NK-92 treated with Interleukin-12 subunit alpha and Interleukin-12 subunit beta, amount 100 ng/mL, for 24 hours (cell line): Measurements from ENCODE around the gene TRIM14.
A peak's percentile ranks its signal among the peaks of the same experiment; 100 is the strongest.
"Not testable (repeated sequence)": the region's sequence is repeated elsewhere in the genome, so short reads cannot be mapped to it uniquely, and the experiment has no call there.

ENCODE experiments used
- DNase-seq: peaks from one replicate; lab custom pipeline; 2025; lab: John Stamatoyannopoulos, UW

Gene TRIM14

DNA sequence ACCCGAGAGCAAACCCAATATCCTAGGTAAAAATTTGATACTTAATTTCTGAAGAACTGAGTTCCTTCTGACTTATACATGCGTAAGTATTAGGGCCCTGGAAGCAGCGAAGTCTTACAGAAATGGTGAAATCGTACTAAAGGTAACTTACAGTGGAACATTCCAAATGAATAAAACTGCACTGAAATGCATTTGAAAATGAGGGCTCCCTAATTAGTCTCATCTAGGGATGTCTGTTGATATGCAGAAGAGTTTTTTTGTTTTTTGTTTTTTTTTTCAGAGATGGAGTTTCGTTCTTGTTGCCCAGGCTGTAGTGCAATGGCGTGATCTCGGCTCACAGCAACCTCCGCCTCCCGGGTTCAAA, 72.9 kb downstream of the TRIM14 start:
- no peak for DNase-seq

DNA sequence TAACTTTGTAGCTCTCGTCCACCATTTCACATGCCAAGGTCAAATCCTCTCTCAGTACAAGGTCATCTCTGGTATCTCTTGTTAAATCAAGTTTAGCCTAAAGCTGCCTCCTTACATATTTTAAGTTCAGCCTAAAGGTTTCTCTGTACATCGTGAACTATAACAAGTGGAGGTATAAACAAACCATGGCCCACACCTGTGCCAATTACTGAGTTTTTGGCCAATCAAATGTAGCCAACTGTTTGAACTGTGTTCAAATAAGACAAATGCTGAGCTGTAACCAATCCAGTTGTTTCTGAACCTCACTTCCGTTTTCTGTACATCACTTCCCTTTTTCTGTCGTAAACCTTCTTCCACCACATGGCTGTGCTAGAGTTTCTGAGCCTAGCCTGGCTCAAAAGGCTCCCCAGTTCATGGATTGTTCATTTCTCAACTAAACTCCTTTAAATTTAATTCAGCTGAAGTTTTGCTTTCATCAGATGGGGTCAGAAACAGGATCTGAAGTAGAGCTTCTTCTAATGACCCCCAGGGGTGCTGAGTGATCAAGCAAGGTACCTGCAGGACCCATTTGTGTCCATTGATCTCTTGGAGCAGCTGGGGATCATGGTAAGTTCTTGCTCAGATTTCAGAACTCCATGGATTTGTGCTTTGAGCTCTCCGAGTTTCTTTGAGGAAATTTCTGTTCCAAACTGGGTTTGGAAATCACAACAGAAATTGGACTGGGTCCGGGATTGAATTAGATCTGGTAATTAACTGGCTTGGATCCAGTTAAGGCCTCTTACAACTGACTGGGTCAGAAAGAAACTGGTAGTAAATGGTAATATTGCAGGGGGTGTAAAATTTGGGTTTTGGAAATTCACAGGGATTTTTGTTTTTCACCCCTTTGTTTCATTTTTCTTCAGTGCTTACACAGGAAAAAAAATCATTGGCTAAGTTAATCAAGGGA, 73.5 kb downstream of the TRIM14 start:
- peak; percentile 5 for DNase-seq

DNA sequence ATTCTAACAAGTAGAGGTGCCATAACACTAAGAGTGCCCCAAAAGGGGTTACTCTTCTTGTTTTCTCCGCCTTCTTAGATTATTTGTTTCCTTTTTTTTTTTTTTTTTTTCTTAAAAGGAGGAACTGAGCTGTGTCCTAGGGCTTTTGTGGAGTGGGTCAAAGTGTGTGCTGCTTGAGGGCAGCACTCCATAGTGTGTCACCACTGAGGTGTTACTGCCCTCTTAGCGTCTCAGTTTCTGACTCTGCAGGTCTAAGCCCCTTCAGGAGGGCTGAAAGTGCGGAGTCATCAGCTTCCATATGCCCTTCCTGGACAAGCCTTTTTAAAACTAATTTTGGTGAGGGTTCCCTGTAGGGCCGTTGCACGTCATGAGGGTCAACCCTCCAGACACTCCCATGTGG, 75.1 kb downstream of the TRIM14 start:
- no peak for DNase-seq

DNA sequence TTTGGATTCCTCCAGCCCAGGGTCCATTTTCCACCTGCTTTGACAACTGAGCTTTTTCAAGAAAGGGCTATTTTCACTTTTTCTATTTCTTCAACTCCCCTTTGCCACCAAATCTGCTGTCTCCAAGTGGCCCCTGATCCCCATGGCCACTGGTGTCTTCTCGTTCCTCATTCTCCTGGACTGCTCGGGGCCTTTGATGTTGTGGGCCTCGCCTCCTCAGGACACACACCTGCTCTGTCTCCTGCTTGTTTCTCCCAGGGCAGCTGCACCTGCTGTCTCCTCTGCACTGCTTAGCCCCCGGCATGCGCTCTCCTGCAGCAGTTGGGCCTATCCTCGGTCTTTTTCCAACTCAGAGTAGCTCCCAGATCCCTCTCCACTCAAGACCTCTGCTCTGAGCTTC, 78.8 kb downstream of the TRIM14 start:
- DNase-seq = no peak

DNA sequence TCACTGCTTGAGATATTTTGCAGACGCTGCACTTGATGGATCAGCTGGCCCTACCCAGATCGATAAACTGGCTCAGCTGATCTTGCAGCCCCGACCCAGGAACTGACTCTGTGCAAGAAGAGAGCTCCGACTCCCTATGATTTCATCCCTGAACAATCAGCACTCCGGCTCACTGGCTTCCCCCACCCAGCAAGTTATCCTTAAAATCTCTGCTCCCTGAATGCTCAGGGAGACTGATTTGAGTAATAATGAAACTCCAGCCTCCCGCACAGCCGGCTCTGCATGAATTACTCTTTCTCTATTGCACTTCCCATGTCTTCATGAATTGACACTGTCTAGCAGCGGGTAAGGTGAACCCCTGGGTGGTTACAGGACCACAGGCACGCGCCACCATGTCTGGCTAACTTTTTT, 79.4 kb downstream of the TRIM14 start:
- DNase-seq = no peak

DNA sequence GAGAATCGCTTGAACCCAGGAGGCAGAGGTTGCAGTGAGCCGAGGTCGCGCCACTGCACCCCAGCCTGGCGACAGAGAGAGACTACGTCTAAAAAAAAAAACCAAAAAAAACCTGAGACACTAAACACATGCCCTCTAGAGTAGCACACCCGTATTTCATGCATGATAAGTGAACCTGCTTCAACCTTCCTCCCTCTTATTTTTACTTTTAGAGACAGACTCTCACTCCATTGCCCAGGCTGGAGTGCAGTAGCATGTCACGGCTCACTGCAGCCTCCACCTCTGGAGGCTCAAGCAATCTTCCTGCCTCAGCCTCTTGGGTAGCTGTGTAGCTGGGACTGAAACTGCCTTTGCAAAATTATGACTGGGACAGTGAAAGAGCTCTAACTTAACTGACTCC, 80.1 kb downstream of the TRIM14 start:
- no peak for DNase-seq

DNA sequence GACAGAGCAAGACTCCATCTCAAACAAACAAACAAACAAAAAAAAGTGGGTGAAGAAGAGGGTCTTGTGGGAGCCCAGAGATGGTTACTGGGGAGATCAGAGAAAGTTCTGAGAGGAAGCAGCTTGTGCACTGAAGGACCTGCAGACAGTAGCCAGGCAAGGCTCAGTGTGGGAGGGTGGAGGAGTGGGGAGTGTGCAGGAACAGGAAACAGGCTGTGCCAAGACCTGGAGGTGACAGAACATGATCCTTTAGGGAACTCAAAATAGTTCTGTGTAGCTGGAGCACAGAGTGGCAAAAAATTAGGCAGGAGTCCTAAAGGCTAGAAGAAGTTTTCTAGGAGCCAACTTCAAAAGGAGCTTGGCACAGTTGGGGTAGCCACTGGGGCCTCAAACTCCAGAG, 81.7 kb downstream of the TRIM14 start:
- DNase-seq = no peak

DNA sequence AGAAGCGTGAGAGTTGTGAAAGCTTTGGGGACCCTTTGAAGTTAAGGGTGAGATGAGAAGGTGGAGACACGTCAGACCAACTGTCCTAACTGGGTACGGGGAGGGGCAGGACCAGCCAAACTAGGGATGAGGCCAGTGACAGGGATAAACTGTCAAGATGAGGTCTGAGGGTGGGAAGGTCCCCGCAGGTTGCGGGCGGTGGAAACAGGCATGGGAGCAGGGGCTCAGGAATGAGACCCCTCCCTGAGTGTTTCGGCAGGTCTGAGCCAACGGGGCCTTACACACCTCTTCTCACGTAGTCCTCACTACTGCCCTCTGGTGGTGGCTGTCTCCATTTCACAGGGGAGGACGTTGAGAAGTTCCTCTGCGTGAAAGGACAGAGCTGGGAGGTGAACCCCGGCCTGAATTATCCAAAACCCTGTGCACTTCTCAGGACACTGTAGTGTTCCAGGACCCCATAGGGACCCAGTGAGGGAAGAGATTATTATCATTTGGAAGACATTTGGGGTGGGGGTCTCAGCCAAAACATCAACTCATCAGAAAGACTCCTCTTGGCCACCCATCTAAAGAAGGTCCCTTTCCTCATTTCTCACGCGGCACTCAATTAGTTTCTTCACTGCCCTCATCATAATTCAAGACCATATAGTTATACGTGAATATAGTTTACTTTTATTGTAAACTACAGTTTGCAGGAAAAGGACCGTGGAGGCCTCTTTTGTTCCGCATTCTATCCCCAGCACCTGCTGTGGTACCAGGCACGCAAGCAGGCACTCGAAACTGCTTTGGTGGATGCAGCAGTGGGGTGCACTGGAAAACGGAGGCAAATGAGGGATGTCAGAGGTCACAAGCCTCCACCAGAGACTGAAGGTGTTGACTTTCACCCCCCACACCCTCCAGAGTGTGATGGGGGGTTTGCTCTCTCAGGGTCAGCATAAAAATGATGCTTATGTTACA, 84.2 kb downstream of the TRIM14 start:
- DNase-seq = peak; percentile 69

DNA sequence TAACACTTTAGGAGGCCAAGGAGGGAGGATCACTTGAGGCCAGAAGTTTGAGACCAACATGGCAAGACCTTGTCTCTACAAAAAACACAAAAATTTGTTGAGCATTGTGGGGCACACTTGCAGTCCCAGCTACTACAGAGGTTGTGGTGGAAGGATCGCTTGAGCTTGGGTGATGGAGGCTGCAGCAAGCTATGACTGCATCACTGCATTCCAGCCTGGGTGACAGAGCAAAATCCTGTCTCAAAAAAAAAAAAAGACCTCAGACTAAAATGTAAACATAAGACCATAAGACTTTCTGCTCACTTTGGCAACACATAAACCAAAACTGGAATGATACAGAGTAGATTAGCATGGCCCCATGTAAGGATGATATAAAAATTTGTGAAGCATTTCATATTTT, 87.1 kb downstream of the TRIM14 start:
- DNase-seq = no peak

DNA sequence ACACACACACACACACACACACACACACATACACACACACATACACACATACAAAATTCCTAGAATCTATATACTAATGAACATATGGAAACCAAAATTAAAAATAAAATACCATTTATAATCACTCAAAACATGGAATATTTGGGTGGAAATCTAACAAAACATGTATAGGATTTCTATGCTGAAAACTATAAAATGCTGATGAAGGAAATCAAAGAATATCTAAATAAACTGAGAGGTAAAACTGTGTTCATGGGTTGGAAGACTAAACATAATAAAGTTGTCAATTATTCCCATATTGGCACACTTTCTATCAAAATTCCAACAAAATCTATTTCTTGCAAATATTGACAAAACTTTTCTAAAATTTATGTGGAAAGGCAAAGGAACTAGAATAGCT, 87.9 kb downstream of the TRIM14 start:
- no peak for DNase-seq

DNA sequence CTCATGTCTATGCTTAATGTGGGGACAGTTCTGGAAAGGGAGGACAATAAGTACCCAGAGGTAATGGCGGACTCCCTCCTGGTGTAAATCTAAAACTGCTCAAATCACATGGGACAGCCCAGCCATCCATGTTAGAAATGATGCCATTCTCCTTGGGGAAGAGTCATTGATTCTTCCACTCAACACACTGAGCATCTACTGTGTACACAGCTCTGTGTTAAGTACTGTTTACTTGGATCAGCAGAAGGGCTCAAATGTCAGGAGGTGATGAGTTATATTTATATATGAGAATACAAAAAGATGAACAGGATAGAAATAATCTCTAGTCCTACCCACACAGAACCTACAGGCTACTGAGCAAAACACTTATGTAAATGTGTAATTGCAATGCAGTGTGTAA, 94.3 kb downstream of the TRIM14 start:
- DNase-seq = no peak

DNA sequence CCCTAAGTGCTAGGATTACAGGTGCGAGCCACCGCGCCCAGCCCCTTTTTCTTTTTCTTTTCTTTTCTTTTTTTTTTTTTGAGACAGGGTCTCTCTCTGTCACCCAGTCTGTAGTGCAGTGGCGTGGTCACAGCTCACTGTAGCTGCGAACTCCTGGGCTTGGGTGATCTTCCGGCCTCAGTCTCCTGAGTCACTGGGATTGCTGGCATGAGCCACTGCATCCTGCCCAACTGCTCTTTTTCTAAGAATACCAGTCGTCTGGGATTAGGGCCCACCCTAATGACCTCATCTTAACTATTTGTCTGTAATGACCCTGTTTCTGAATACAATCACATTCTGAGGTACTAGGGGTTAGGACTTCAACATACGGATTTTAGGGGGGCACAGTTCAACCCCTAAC, 96.6 kb downstream of the TRIM14 start:
- no peak for DNase-seq

DNA sequence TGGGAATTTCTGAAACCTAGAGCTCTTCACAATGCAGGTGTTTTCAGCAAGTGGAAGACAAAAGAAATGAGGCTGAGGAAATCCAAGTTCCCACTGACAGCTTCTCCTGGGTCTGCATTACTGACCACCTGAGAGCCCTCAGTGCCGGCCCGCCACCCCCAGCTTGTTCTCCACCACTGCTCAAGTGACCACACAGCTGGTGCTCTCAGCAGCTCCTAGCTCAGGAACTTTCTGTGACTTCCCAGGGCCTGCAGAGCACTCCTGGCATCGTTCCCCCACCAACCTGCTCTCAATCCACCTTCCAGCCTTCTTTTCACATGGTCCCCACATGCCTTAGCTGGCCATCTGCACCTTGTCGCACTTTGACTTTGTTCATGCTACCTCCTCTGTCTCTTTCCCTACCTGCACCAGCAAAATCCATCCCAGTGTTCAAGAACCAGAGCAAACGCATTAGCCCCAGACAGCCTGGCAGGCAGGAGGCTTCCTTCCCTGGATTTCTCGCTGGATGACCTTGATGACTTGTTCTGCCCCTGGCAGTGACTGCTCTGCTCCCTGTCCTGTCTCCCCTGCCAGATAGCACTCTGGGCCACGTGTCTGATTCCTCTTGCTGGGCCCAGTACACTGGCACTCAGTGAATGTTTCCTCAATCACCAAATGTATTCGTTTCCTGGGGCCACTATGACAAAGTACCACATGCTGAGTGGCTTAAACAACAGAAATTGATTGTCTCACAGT, 97.5 kb downstream of the TRIM14 start:
- no peak for DNase-seq

DNA sequence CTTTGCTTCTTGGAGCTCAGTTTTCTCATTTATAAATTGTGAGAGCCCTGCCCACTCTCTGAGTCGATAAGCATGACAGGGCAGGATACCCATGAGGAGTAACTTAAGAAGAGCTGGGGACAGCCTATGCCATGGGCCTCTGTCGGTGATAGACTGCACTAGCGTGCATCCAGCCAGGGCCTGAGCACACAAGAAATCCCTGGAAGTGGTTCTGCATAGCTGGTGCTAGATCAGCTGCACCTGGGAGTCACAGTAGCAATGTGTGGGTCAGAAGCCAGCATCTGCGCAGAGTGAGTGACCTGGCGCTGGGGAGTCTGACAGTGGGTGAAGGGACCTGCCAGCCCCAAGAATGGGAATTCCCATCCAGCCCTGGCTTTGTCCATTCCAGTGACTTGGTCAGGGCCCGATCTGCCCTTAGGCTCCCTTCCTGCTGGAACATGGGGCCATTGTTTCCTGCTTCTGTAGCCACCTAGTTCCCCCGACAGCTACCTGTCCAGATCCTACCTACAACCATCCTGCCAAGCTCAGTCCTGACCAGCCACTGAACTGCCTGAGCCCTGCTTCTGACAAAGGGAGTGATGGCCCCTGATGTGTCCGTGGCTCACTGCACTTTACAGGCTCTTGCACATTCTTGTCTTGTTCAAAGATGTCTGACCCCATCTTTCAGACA, 98.4 kb downstream of the TRIM14 start:
- no peak for DNase-seq

DNA sequence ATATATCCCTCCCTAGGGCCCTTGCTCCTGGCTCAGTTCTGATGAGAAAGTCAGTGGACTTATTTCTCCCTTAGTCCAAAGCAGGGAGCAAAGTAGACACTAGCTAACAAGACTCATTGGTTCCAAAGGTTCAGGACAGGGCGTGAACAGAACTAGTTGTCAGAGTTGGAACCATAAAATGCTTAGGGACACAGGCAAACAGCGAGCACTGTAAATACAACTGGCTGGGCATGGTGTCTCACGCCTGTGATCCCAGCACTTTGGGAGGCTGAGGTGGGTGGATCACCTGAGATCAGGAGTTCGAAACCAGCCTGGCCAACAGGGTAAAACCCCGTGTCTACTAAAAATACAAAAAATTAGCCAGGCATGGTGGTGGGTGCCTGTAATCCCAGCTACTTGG, 99.2 kb downstream of the TRIM14 start:
- DNase-seq = not testable (repeated sequence)
